SIG-M5 treated with dmso at 0.1 percent for 504 hours (cell line): ENCODE results near the gene ATP8A2.
A peak's percentile ranks its signal among the peaks of the same experiment; 100 is the strongest.

Experiments used
- DNase-seq: peaks from one replicate; lab custom pipeline; 2025; ENCODE audit not compliant: unreplicated experiment; lab: John Stamatoyannopoulos, UW

ATP8A2 gene

GRCh38 chr13:25722893-25723292, 351.1 kb downstream of the ATP8A2 start:
- DNase-seq = no peak

- DNase-seq = no peak
Measured at GRCh38 chr13:25725104-25725503, 353.3 kb downstream of the ATP8A2 start.

GRCh38 chr13:25727250-25727649, 355.5 kb downstream of the ATP8A2 start:
- peak; percentile 30 for DNase-seq

- no peak for DNase-seq
Measured at GRCh38 chr13:25727810-25728209, 356.0 kb downstream of the ATP8A2 start.

GRCh38 chr13:25729201-25729600, 357.4 kb downstream of the ATP8A2 start:
- DNase-seq = no peak

- DNase-seq = no peak
Measured at GRCh38 chr13:25731037-25731436, 359.3 kb downstream of the ATP8A2 start.

GRCh38 chr13:25731536-25731935, 359.8 kb downstream of the ATP8A2 start:
- DNase-seq = no peak

- DNase-seq = no peak
Measured at GRCh38 chr13:25732111-25732865, 360.5 kb downstream of the ATP8A2 start.

GRCh38 chr13:25733001-25733491, 361.3 kb downstream of the ATP8A2 start:
- no peak for DNase-seq

- no peak for DNase-seq
Measured at GRCh38 chr13:25733696-25734435, 362.1 kb downstream of the ATP8A2 start.

- no peak for DNase-seq
Measured at GRCh38 chr13:25738342-25739196, 366.8 kb downstream of the ATP8A2 start.

GRCh38 chr13:25739376-25739775, 367.6 kb downstream of the ATP8A2 start:
- DNase-seq = no peak

- no peak for DNase-seq
Measured at GRCh38 chr13:25741796-25742195, 370.0 kb downstream of the ATP8A2 start.

- no peak for DNase-seq
Measured at GRCh38 chr13:25742220-25742619, 370.4 kb downstream of the ATP8A2 start.

- no peak for DNase-seq
Measured at GRCh38 chr13:25743421-25743820, 371.6 kb downstream of the ATP8A2 start.

GRCh38 chr13:25744178-25744577, 372.4 kb downstream of the ATP8A2 start:
- no peak for DNase-seq

- DNase-seq = no peak
Measured at GRCh38 chr13:25746131-25746530, 374.4 kb downstream of the ATP8A2 start.

GRCh38 chr13:25752957-25753551, 381.3 kb downstream of the ATP8A2 start:
- DNase-seq = peak; percentile 66

- no peak for DNase-seq
Measured at GRCh38 chr13:25753976-25754375, 382.2 kb downstream of the ATP8A2 start.

GRCh38 chr13:25756251-25756650, 384.5 kb downstream of the ATP8A2 start:
- DNase-seq = no peak

GRCh38 chr13:25756912-25757311, 385.1 kb downstream of the ATP8A2 start:
- DNase-seq = no peak
